ENCODE data around the gene DOCK3.
"Not testable (repeated sequence)": the region's sequence is repeated elsewhere in the genome, so short reads cannot be mapped to it uniquely, and the experiment has no call there.

DOCK3 gene

GRCh38 chr3:50673931-50674330, 796 bp upstream of the DOCK3 start:
- no peak for DNase-seq (ENCODE audit: low read depth, low spot score)
- H3K4me3 ChIP-seq (ENCODE audit: low read length) = no peak overlapping the region

DNA sequence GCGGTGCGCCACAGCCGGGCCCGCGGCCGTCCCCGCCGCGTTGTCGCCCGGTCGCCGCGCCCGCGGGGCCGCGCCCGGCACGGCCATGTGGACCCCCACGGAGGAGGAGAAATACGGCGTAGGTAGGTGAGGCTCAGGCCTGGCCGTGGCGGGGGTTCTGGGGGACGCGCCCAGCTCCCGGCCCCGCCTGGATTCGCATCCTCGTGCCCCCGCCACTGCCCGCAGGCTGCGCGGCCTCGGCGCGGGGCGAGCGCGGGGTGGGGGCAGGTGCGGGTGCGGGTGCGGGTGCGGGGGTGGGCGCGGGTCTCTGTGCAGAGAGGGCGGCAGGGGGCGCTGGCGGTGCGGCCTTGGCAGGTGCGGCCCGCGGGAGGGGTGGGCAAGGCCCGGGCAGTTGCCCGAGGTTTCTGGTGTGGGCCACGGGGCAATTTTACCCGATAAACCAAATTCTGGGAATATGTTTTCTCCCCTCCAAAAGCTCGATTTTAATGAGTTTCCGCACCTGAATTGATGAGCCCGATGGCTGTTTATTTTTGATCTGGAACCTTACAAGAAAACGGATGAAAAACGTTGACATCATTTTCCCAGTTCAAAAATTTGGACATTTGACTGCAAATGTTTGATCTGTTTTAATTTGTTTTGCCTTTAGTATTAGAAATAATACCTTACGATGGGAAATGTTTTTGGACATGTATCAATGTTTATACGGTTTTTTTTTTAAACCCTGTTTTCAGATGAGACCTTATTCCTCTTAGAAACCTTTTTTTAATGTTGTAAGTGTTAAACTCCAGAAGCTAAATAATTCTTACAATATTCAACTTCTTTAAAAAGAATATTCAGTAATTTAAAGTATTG, 678 bp downstream of the DOCK3 start:
- peak overlapping the region; percentile 43 for H3K4me3 ChIP-seq (ENCODE audit: low read length)
- no peak for DNase-seq (ENCODE audit: low read depth, low spot score)

DNA sequence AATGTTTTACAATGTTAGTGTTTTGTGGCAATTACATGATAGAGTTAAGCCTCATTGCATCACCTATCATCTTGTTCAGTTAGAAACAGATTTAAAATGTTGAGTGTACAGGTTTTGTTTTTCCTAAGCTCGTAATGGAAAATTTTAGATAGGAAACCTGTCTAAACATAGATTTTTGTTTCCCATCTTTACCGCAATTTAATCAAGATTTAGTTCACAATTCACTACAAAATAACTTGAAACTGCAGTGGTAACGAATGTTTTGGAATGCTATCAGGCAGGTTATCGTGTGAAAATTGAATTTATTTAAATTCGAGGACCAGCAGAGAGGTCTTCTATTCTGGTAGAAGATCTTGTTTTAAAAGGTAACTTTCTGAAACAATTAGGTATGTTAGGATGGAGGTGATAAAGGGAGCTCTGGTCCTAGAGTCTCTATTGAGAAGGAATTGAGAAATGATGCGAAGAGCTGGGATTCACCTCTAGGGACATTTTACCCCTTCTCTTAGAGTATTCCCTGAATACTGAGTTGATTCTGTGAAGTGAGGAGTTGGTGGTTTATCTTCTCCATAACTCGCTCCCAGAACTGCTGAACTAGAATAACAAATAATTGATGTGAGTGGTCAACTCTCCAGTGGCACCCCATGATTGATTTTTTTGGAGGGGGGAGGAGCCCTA, 1.4 kb downstream of the DOCK3 start:
- no peak for DNase-seq (ENCODE audit: low read depth, low spot score)
- no peak overlapping the region for H3K4me3 ChIP-seq (ENCODE audit: low read length)

DNA sequence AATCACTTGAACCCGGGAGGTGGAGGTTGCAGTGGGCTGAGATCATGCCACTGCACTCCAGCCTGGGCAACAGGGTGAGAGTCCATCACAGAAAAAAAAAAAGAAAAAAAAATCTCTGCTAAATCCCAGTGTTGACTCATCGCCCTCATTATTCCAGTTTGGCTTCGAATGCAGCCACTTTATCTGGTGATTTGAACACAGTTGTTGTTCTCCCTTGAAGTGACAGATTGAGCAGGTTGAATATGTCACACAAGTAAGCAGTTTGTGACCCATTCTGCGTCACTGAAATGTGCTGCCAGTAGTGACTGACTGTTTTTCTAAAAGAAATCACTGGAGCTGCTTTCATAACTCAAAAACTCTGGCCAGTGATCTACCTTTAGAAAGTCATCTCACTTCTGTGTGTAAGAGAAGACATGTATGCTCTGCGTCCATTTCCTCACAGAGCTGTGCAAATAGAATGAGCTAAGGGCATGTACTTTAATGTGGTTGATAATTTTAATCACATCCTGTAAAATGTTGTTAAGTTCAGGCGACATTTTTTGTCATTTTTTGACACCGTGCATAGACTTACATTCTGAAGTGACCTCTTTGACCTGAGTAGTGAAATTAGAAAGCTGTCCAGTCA, 12.5 kb downstream of the DOCK3 start:
- no peak for DNase-seq (ENCODE audit: low read depth, low spot score)
- H3K4me3 ChIP-seq (ENCODE audit: low read length) = no peak overlapping the region

- no peak for DNase-seq (ENCODE audit: low read depth, low spot score)
- no peak overlapping the region for H3K4me3 ChIP-seq (ENCODE audit: low read length)
Measured at GRCh38 chr3:50687916-50688315, 13.2 kb downstream of the DOCK3 start.

DNA sequence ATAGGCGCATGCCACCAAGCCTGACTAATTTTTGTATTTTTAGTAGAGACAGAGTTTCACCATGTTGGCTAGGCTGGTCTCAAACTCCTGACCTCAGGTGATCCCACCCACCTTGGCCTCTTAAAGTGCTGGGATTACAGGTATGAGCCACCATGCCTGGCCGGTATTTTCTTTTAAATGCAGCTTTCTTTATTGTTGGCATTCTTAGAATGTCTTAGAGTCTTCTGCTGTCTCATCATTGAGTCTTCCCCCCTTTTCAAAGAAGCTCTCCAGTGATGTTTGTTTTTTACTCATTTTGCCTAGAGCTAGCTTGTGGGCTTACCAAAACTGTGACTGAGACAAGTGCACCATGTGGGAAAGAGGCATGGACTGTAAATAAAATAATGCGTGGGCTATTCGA, 13.9 kb downstream of the DOCK3 start:
- not testable (repeated sequence) for H3K4me3 ChIP-seq (ENCODE audit: low read length); DNase-seq (ENCODE audit: low read depth, low spot score)

GRCh38 chr3:50689558-50689957, 14.8 kb downstream of the DOCK3 start:
- no peak overlapping the region for H3K4me3 ChIP-seq (ENCODE audit: low read length)
- no peak for DNase-seq (ENCODE audit: low read depth, low spot score)

DNA sequence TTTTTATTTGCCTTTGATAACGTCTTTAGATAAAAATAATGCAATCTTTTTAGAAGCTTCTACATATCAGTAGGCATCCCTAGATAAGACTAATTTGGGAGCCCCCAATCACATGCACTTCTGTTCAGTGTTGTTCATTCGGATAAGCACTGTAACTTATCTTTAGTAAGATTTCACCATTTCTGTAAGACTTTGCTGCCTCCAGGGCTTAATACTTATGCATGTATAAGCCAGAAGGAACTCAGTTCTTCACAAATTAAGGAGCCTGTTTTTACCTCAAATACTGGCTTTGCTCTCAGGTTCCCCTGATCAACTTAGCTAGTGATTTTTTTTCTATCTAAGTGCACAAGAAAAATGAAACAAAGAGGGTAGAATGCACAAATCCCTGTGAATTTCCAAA, 20.3 kb downstream of the DOCK3 start:
- no peak overlapping the region for H3K4me3 ChIP-seq (ENCODE audit: low read length)
- no peak for DNase-seq (ENCODE audit: low read depth, low spot score)

DNA sequence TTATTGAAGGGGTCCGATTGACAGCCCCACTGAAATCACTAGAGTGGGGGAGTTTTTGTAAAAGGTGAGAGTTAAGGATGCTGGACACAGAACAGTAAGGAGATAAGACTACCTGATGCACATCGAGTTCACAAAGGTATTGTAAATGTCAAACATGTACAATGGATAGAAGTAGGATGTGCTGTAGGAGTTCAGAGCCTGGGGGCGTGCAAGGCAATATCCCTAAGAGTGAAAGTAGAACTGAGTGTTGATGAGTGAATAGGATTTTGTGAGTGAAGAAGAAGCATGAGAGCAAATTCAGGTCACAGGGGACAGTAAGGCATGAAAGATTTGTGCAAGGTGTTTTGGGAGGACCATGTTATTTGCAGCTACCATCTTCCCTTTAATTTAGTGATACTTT, 21.5 kb downstream of the DOCK3 start:
- DNase-seq (ENCODE audit: low read depth, low spot score) = no peak
- H3K4me3 ChIP-seq (ENCODE audit: low read length) = no peak overlapping the region

GRCh38 chr3:50698269-50698668, 23.5 kb downstream of the DOCK3 start:
- no peak overlapping the region for H3K4me3 ChIP-seq (ENCODE audit: low read length)
- no peak for DNase-seq (ENCODE audit: low read depth, low spot score)

DNA sequence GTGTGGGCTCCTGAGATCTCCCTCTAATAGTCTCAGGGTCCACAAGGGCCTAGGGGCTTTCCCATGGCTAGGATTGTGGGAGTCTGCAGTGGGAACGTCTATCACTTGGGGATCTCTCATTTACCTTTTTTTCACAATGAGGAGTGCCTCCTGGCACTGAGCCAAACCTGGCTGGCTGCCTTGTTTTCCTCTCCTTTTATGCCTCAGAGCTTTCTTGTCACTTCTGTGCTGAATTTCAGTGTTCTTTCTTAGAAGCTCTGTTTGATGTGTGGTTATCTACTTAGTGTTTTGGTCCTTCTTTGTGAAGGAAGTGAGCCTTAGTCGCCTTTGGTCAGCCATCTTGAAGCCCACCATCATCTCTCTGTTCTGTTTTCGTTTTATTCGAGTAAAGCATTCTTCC, 33.9 kb downstream of the DOCK3 start:
- no peak overlapping the region for H3K4me3 ChIP-seq (ENCODE audit: low read length)
- DNase-seq (ENCODE audit: low read depth, low spot score) = peak; percentile 54

DNA sequence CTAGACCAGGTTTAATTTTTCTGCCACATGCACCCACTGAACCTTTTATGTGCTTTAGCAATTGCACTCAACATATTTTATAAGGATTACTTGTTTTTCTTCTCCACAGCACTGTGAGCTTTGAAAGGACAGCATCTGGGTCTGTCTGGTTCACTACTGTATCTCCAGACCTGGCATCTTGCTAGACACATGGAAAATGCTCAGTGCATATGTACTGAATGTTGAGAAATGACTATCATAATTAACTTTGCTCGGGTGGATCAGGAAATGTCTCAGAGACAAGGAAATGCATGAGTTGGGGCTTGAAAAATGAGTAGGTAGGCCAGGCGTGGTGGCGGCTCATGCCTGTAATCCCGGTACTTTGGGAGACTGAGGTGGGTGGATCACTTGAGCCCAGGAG, 40.2 kb downstream of the DOCK3 start:
- DNase-seq (ENCODE audit: low read depth, low spot score) = no peak
- H3K4me3 ChIP-seq (ENCODE audit: low read length) = no peak overlapping the region

DNA sequence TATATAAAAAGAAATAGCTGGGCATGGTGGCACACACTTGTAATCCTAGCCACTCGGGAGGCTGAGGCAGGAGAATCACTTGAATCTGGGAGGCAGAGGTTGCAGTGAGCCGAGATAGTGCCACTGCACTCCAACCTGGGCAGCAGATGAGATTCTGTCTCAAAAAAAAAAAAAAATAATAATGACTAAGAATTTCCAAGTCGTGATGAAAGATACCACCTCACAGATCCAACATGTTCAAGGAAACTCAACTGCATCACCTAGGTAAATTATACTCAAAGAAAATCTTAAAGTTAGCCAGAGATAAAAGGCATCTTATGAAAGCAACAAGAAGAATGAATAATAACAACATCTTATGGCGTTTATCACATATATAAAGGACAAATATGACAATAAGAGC, 50.1 kb downstream of the DOCK3 start:
- no peak for DNase-seq (ENCODE audit: low read depth, low spot score)
- no peak overlapping the region for H3K4me3 ChIP-seq (ENCODE audit: low read length)

DNA sequence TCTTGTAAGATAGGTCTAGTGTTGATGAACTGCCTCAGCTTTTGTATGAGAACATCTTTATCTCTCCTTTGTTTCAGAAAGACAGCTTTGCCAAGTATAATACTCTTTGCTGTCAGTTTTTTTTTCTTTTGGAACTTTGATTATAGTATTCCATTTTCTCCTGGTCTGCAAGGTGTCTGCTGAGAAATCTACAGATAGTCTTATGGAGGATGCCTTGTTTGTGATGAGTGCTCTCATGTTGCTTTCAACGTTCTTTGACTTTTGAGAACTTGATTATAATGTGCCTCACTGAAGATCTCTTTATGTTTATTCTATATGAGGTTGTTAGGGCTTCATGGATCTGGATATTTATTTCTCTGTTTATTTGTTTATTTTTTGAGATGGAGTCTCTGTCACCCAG, 60.3 kb downstream of the DOCK3 start:
- no peak overlapping the region for H3K4me3 ChIP-seq (ENCODE audit: low read length)
- DNase-seq (ENCODE audit: low read depth, low spot score) = no peak

- no peak for DNase-seq (ENCODE audit: low read depth, low spot score)
- no peak overlapping the region for H3K4me3 ChIP-seq (ENCODE audit: low read length)
Measured at GRCh38 chr3:50737193-50737905, 62.6 kb downstream of the DOCK3 start.

GRCh38 chr3:50737906-50738598, 63.3 kb downstream of the DOCK3 start:
- DNase-seq (ENCODE audit: low read depth, low spot score) = no peak
- no peak overlapping the region for H3K4me3 ChIP-seq (ENCODE audit: low read length)

GRCh38 chr3:50743643-50744042, 68.9 kb downstream of the DOCK3 start:
- DNase-seq (ENCODE audit: low read depth, low spot score) = no peak
- no peak overlapping the region for H3K4me3 ChIP-seq (ENCODE audit: low read length)

DNA sequence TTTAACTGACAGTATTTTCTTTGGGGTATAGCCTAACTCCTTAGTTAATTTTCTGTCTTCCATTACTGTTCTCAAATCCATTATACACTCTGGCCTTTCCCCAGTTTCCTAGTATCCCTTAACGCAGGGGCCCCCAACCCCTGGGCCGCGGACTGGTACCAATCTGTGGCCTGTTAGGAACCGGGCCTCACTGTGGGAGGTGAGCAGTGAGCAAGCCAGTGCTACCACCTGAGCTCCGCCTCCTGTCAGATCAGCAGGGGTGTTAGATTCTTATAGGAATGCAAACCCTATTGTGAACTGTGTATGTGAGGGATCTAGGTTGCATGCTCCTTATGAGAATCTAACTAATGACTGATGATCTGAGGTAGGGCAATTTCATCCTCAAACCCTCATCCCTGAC, 75.1 kb downstream of the DOCK3 start:
- no peak for DNase-seq (ENCODE audit: low read depth, low spot score)
- no peak overlapping the region for H3K4me3 ChIP-seq (ENCODE audit: low read length)

DNA sequence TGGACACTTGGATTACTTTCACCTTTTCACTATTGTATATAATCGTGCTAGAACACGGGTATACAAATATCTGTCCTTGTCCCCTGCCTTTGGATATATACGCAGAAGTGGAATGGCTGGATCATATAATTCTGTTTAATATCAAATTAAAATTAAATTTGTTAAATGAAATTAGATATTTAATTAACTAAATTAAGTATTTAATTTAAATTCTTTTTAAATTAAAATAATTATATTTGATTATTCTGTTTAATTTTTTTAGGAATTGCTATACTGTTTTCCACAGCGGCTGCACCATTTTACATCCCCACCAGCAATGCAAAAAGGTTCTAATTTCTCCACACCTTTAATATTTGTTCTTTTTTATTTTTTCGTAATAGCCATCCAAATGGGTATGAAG, 84.3 kb downstream of the DOCK3 start:
- H3K4me3 ChIP-seq (ENCODE audit: low read length) = no peak overlapping the region
- no peak for DNase-seq (ENCODE audit: low read depth, low spot score)
